T-helper 2 cell treated with Interferon-gamma antibody and Interleukin-4, amounts not matched to agents 100 ng/mL and 5 ng/mL, for 36 hours (primary cell): ENCODE results near the gene ACER3. TPM values are rescaled to one million over a fixed set of nuclear protein-coding genes. Genes with fewer than 3 reads are reported as not detected.
"Not testable (repeated sequence)": the region's sequence is repeated elsewhere in the genome, so short reads cannot be mapped to it uniquely, and the experiment has no call there.

ENCODE experiments used
- intact Hi-C: fragments of 100-400 bp; cut with micrococcal nuclease; formaldehyde crosslinking; loops from one replicate; pipeline ENCODE4 v1.15.1; 2023
- total RNA-seq: library from RNA; stranded (reverse); gene quantifications from 2 replicates; pipeline ENCODE4 v1.2.3, GENCODE V29; 2022

Gene ACER3
- total RNA-seq, 1 donor from 2014 or later: 18.1 TPM

GRCh38 chr11:76990628-76991027, 129.9 kb downstream of the ACER3 start:
- intact Hi-C loops: no loop called here

- intact Hi-C loops: no loop called here
Measured at GRCh38 chr11:76995081-76995576, 134.4 kb downstream of the ACER3 start.

GRCh38 chr11:76997512-76997911, 136.8 kb downstream of the ACER3 start:
- intact Hi-C loops: no loop called here

- intact Hi-C loops: no loop called here
Measured at GRCh38 chr11:76999597-76999996, 138.9 kb downstream of the ACER3 start.

- intact Hi-C loops: no loop called here
Measured at GRCh38 chr11:77001613-77002012, 140.9 kb downstream of the ACER3 start.

GRCh38 chr11:77002776-77003175, 142.1 kb downstream of the ACER3 start:
- intact Hi-C loops: no loop called here

GRCh38 chr11:77003963-77004362, 143.2 kb downstream of the ACER3 start:
- intact Hi-C loops: no loop called here

- intact Hi-C loops: no loop called here
Measured at GRCh38 chr11:77009533-77010160, 148.9 kb downstream of the ACER3 start.

- intact Hi-C loops: no loop called here
Measured at GRCh38 chr11:77014669-77015068, 154.0 kb downstream of the ACER3 start.

GRCh38 chr11:77018396-77018924, 157.7 kb downstream of the ACER3 start:
- intact Hi-C loops: not testable (repeated sequence)

- intact Hi-C loops: no loop called here
Measured at GRCh38 chr11:77019976-77020595, 159.4 kb downstream of the ACER3 start.

GRCh38 chr11:77020734-77021133, 160.0 kb downstream of the ACER3 start:
- intact Hi-C loops: no loop called here

GRCh38 chr11:77024745-77025144, 164.0 kb downstream of the ACER3 start:
- intact Hi-C loops: no loop called here

- intact Hi-C loops: no loop called here
Measured at GRCh38 chr11:77026221-77026620, 165.5 kb downstream of the ACER3 start.

GRCh38 chr11:77026743-77027142, 166.0 kb downstream of the ACER3 start:
- intact Hi-C loops: no loop called here

GRCh38 chr11:77027275-77027674, 166.6 kb downstream of the ACER3 start:
- intact Hi-C loops: no loop called here

- intact Hi-C loops: no loop called here
Measured at GRCh38 chr11:77029829-77030228, 169.1 kb downstream of the ACER3 start.

GRCh38 chr11:77030834-77031414, 170.2 kb downstream of the ACER3 start:
- intact Hi-C loops: no loop called here

- intact Hi-C loops: no loop called here
Measured at GRCh38 chr11:77031599-77031998, 170.9 kb downstream of the ACER3 start.

- intact Hi-C loops: no loop called here
Measured at GRCh38 chr11:77035039-77035438, 174.3 kb downstream of the ACER3 start.

- intact Hi-C loops: no loop called here
Measured at GRCh38 chr11:77035580-77035979, 174.9 kb downstream of the ACER3 start.

GRCh38 chr11:77036398-77036797, 175.7 kb downstream of the ACER3 start:
- intact Hi-C loops: no loop called here
